GM18907 (cell line): Measurements from ENCODE around the gene NBAS.
"Not testable (repeated sequence)": the region's sequence is repeated elsewhere in the genome, so short reads cannot be mapped to it uniquely, and the experiment has no call there.

Experiments used
- ATAC-seq: cut with Tn5 transposase; IDR thresholded peaks from one replicate; pipeline ENCODE4 v1.9.1; 2021; ENCODE audit warnings: mild to moderate bottlenecking, moderate library complexity; ENCODE audit not compliant: unreplicated experiment

Gene NBAS

DNA sequence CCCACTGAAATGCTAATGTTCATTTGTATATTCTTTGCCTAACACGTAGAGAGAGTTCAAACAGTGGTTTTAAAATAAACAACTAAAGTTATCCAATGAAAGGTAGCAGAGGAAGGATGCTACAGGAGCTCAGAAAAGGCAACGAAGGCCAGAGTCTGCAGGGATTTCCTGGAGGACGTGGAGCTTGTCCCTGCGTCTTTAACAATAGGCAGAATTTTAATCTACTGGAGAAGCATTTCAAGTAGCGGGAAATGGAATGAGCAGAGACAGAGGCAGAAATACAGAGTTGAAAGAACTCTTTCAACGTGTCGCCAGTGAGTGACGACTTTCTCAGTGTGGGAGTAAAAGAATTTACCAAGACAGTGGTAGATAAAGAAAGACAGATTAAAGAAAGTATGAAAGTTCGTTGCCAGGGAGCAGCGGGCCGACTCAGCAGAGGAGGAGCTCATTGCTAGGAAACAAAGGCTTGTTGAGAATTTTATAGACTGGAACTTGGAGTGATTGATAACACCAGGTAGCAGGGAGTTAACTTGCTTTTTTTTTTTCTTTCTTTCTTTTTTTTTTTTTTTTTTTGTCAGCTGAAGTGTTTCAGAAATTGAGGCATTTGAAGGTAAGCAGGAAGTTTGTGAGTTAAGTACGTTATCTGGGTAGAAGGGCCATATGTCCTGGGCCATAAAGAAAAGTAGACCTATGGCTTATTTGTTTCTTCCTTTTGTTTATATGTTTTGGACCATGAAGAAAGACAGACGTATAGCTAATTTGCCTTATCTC, 625 bp upstream of the NBAS start:
- peak; percentile 34 for ATAC-seq

DNA sequence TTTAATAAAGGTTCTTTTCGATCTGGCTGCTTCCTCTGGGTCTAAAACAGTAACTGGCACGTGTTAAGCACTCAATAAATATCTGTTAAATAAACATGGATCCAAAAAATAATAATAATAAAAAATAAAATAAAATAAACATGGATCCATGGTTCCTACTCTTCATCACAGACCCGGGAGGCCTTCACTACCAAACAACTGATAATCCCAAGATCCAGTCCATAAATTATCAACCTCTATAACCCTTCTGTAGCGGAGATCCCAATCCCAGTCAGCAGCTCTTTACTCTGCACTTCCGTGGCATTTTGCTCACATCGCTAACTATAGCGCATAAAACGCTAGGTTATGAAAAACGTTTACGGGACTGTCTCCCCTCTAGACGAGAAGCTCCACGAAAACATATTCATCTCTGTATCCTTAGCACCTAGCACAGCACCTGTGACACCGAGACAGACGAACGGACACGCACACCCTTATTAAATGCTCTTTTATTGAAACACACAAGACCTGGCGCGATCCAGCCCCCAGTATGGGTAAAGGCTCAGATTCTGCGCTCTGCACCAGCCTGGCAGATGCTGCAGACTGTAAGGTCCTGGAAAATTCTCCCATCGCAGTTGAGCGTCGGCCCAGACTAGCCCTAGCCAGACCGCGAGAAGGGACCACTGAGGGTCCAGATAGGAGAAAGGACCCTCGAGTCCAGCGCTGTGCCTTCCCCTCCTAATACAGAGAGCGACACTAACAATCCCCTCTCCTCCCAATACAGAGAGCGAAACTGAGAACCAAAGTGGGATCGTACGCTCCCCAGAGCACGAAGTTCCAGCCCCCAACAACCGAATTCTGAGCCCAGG, 770 bp downstream of the NBAS start:
- ATAC-seq = peak; percentile 54

DNA sequence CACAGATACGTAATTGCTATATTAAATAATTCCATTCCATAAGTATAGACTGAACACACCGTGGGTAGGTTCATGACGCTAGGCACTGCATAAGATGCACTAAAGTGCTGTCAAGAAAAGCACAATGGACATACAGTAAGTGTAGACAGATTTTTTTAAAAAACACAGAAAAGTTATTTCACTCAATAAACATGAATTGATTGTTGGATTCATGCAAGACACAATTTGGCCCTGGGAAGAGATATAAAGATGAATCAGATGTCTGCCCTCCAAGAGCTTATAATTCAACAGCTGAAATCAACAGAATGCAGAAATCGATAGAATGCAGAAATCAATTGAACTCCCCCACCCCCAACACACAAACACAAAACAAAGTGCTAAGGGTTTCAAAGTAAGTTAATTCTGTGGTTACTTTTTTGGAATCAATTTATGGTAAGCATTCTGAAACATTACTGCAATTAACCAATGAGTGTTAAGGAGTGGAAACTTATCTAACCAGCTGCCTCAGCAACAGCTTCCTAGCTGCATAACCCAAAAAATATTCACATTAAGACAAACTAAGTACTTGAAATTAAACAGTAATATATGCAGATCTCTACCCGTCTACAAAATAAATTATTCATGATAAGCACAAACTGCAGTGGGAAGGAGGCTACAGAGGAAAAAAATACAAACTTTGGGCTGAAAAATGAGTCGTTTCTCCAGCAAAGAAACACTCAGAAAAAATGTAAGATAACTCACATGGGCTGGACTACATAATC, 1.6 kb downstream of the NBAS start:
- ATAC-seq = no peak

DNA sequence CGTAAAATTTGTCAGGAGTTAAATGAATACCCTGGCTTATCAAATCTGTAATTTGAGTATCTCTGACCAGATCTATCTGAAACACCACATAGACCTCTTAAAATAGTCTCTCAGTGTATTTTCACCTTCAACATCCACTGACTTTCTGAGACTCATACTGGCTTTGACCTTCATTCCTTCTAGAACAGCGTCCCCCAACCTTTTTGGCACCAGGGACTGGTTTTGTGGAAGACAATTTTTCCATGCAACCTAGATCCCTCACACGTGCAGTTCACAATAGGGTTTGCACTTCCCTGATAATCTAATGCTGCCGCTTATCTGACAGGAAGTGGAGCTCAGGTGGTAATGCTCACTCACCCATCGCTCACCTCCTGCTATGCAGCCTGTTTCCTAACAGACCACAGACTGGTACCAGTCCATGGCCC, 3.2 kb downstream of the NBAS start:
- ATAC-seq = no peak

DNA sequence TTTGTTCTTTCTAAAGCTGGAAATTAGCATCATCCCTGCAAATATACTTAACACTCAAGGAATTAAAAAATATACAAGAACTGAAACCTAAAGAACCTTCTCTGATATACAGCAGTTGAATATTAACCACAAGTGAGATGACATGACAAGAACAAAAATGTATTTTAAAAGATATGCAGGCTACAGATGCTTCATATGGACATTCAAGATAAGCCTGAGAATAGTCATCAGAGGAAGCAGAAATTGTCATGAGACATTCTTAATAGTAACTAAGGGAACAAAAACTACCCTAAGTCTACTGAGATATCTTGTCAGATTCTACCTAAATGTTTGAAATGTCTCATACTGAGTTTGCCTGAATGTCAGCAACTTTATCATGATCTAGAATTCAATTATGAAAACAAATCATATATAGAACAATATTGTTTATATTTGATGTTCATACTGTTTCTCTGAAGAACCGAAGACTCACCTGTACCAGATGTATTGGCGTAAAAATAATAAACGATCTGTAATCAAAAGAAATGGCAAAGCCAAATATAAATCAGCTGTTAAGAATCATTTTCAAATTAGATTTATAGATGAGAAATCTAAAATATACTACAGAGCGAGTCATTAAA, 4.7 kb downstream of the NBAS start:
- no peak for ATAC-seq

DNA sequence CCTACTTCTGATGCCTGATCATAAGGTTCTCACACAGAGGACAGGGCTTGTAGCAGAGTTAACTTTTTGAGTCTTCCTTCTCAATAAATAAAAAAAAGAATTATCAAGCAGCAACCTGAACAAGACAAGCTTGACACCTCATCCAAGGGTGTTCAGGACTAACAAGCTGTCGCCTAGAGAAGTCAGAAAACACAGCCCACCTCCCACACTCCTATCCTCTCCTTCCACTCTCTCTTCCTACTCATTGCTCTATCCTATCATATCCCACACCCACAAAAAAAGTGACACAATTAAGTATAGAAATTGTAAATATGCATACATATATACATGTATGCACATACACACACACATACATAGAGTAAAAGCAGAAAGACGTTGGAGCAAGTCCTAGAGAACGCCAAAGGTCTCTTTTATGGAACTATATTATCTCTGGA, 5.4 kb downstream of the NBAS start:
- ATAC-seq = no peak

DNA sequence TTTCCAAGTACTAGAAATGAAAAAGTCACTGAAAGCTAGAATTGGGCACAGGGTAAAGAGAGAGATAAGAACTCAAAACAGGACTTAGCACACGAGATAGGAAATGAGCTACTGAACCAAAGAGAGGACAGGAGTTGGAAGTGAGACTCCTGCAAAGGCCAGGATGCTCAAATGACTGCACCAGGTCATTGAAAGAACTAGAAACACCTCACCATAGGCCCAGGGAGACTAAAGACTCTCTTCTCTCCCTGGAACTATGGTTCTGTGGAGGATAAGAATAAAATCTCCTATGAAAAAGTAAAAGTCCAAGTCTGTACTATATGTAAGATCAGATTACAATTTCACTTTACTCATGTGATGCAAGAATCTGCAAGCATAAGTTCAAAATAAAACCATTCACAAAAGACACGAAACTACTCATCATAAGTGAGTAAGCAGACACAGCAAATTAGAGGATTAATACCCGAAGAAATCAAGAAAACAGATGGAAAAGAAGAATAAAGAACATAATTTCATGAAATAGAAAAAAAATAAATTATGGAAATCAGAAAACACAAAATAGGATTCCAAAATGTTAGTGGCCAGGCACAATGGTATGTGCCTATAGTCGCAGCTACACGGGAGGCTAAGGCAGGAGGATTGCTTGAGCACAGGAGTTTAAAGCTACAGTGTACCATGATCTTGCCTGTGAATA, 6.5 kb downstream of the NBAS start:
- no peak for ATAC-seq

DNA sequence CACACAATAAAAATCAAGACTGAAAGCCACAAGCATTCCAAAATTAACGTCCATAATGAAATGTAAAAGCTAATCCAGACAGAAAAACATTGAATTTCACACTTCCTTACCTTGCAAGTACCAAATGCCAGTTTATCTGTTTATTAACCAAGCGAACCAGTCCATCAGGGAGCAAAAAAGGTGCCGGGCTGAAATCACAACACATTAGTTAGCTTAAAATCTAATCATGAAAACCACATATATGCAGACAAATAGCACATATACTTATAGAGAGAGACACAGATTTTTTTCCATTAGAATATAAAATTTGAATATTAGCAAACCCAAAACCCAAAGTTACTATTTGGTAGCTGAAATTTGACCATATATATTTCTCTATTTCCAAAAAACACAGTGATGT, 7.2 kb downstream of the NBAS start:
- ATAC-seq = no peak

DNA sequence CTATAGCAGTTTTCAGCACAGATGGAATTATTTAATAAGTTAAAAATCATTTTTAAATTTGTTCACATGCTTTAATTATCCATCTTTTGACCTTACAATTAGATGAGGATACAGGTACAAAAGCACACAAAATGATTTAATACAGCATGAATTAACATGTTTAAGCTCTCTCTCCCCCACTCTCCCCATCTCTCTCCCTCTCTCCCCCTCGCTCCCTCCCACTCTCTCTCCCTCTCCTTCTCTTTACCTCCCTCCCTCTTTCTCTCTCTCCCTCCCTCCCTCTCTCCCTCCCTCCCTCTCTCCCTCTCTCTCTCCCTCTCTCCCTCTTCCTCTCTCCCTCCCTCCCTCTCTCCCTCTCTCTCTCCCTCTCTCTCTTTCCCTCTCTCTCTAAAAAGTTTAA, 7.6 kb downstream of the NBAS start:
- ATAC-seq = no peak

DNA sequence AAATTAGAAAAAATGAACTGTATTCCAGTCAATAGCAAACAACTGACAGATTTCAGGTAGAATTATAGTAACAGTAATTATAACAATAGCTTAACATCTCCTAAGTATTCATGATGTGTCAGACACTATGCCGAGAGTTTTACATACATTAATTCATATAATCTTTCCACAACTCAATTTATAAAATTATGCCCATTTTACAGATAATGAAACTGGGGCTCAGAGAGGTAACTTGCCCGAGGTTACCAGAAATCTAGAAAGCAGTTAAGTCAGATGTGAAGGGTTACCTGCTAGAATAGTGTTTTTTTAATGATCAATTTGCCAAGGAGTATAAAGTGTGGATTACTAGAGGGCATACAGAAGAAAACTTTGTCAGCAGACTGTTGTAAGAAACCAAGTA, 12.2 kb downstream of the NBAS start:
- ATAC-seq = no peak

DNA sequence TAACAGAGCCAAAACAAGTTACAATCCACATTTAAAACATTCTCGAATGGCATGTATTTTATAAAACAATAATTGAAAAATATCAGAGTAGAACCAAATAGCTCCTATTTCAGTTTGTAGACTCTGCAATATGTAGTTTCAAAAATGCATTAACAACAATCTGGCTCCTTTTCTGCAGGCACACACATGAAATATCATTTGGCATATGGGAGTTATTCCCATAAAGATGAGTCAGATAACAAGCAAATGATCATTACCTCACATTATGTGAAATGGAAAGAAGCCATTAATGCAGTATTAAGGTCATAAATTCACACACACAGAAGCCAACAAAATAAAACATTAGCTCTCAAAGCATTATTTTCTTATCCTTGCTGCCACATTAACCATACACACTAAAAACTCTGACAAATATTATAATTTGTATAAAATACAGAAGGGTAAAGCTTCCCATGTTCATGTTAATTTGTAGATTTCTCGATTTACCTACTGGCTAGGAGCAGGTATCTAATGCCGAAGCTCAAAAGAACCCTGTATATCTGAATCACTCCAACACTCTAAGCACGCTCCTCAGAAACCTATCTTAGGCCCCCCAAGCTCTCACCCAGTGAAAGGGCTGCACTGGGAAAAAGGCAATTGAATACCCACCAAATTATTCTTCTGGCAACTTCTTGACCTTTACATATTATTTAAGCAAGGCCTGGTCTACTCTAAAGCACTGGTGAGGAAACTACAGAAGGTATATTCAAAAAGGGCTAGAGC, 13.8 kb downstream of the NBAS start:
- ATAC-seq = no peak

DNA sequence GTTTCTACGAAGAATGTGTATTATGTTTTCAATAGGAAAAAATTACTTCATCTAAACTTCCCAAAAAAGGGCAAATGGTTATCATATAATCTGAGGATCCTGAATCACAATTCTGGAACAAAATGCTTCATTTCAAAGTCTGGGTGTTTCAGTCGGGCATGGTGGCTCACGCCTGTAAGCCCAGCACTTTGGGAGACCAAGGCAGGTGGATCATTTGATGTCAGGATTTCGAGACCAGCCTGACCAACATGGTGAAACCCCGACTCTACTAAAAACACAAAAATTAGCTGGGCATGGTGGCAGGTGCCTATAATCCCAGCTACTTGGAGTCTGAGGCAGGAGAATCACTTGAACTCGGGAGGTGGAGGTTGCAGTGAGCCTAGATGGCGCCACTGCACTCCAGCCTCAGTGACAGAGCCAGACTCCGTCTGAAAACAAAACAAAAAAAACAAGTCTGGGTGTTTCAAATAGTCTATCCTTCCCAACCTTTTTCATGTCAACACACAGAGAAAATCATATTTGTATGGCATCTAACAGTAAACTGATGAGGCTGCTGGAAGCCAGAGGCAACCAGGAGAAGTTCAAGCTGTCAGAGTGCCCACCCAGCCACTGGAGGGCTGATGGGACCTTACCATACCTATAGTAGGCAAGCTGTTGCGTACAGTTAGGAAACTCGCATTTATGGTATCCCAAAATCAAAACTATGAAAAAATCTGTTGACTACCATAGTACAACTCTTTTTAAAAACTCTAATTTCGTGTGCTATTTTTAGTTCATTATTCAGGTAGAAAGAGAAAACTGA, 14.6 kb downstream of the NBAS start:
- ATAC-seq = no peak

DNA sequence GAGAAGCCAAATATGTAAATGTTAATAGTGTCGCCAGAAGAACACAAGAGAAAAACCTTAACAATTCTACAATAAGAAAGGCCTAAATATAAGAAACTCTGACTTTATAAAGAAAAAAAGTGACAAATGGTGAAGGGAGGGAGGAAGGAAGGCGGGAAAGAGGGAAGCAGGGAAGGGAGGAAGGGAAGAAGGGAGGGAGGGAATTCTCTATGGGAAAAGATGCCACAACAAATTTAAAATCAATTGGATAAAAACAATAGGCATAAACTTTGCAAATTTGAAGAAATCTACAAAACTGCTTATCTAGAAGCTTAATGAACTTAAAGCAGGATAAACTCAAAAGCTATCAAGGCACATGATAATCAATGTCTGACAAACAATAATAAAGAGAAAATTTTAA, 16.9 kb downstream of the NBAS start:
- no peak for ATAC-seq

DNA sequence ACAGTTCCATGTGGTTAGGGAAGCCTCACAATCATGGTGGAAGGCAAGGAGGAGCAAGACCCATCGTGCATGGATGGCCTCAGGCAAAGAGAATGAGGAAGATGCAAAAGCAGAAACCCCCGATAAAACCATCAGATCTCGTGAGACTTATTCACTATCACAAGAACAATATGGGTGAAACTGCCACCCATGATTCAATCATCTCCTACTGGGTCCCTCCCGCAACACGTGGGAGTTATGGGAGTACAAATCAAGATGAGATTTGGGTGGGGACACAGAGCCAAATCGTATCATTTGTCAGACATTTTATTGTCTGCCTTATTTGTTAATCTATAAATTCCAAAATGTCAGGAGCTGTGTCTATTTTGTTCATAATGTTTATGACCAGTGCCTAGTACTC, 17.6 kb downstream of the NBAS start:
- ATAC-seq = no peak

DNA sequence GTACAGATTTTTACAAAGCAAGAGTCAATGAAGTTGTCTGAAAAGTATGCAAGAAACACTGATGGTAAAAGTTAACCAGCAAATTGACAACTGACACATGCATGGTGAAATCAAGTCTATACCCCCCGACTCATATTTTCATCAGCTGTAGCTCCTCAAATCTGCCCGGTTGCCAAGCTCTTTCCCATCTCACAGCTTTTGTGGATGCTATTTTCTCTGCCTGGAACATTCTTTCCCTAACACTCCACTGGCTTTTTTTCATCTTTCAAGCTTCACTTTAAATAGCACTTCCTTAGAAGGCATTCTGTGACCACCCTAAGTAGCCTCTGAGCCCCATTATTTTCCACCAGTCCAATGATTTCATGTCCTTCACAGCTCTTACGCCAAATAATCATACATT, 18.1 kb downstream of the NBAS start:
- ATAC-seq = no peak

DNA sequence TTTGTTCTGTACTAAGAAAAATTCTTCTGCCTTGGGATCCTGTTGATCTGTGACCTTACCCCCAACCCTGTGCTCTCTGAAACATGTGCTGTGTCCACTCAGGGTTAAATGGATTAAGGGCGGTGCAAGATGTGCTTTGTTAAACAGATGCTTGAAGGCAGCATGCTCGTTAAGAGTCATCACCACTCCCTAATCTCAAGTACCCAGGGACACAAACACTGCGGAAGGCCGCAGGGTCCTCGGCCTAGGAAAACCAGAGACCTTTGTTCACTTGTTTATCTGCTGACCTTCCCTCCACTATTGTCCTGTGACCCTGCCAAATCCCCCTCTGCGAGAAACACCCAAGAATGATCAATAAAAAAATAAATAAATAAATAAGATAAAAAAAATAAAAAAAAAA, 18.9 kb downstream of the NBAS start:
- ATAC-seq = not testable (repeated sequence)

DNA sequence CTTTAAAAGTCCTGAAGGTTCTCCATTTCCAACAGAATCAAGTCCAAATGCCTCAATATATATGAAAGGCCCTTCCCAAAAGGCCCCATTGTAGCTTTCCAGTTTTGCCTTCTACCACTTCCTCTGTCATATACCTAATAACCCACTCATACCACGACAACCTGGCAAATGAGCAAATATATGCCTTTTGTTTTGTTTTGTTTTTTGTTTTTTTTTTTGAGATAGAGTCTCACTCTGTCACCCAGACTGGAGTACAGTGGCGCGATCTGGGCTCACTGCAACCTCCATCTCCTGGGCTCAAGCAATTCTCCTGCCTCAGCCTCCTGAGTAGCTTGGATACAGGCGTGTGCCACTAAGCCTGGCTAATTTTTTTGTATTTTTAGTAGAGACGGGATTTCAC, 20.6 kb downstream of the NBAS start:
- peak; percentile 34 for ATAC-seq

DNA sequence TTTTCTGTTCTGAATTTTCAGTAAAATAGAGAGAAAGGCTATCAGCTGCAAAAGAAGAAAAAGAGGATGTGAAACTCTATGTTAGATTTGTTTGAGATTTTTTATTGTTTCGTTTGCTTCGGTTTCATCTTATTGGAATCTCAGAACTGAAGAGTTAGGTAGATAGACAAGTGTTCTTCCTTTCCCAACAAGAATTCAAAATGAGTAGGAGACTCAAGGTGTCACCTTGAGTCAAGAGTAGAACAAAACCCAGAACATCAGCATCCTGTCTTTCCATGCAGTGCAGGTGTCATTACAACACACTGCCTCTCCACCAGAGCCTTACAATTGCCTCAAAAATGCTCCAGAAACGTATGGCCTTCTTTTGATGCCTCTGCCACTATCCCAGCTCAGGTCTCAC, 21.1 kb downstream of the NBAS start:
- ATAC-seq = peak; percentile 81

DNA sequence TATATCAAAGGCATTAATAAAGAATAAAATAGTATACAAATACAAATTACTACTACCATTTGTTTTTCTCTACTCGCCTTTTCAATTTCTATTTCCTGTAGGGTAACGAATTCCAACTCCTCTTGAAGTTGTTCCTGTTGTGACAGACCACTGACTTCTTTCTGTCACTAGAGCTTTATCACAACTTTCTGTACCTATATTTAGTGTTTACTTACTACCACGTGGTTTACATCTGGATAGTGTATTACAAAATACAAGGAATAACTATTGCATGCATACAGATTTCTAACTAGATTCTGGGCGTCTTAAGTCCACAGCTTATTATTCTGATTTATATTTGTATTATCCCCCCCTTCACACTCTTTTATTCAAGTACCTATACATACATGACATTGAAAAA, 22.3 kb downstream of the NBAS start:
- no peak for ATAC-seq
